ENCODE results near the gene NUMB.

- no peak for TF ChIP-seq POLR2A (IDR thresholded peaks at IDR 0.05; ENCODE audit: low read depth)
- no peak for TF ChIP-seq CTCF (IDR thresholded peaks at IDR 0.05)
- no peak for TF ChIP-seq POLR2AphosphoS5 (IDR thresholded peaks at IDR 0.05)
- TF ChIP-seq EP300 (IDR thresholded peaks at IDR 0.05) = no peak
Observed at GRCh38 chr14:73476451-73476931, 18.1 kb upstream of the NUMB start.

Measured in esophagus muscularis mucosa (tissue), 4 donors.